Activated CD8-positive, alpha-beta memory T cell treated with anti-CD3 and anti-CD28 coated beads for 48 hours (primary cell): ENCODE data around the gene PRR3.

ENCODE experiments used
- DNase-seq, 3 experiments: peaks; one replicate each; pipeline ENCODE4 v3.0.0-alpha.2; 2020; ENCODE audit warnings: low read depth in 2 of 3, low spot score in 2 of 3

PRR3 gene

GRCh38 chr6:30533460-30534294, 23.4 kb upstream of the PRR3 start:
- no peak for DNase-seq

DNA sequence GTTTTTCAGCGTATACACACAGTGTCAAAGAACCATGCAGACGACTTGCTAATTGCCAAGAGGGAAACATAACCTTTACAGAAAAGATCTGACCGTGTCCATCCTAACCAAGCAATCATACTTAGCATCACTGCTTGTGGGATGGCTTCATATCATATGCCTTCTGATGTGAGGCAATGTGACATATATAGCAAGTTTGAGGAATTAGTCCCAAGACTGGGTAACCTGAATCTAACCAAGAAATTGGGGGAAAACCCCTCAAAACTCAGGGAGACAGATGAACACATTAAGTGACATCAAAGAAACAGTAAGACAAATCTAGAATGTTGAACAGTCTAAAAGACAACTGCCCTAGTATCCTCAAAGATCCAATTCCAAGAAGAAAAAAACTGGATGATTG, 19.2 kb upstream of the PRR3 start:
- DNase-seq = no peak

DNA sequence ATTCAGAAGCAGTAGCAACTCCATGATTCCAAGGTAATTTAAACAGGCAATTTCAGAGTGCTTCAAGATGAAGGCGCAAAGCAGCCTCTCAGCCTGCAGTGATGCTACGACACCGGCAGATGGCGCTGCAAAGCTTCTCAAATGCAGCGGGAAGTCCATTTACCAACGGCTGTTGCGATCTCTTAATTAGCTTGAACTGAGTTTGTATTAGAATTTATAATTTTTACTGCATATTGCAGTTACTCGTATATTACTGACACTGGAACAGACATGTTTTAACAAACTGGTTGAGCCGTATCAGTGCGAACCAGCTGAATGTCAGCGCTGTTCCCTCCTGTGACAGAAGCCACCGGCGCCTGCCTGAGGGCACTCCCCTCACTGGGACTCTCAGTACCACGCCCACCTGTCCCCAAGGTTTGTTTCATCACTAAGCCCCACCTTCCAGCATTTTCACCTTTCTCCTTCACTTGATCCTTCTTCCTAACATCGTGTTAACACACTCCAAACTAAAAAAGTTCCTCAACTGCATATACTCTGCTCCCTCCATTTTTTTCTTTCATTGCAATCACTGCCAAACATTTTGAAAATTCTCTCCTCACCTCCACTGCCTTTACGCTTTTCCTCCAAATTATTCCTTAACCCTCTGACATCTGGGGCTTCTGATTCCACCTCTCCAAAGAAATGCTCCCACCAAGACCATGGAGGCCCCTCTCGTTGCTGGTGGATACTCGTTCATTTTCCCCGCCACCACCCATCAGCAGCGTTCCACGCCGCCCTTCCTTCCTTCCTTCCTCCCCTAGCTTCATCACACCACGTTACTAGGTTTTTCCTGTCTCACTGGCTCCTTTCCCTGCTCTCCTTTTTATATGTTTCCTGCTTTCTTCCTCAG, 15.3 kb upstream of the PRR3 start:
- peak in 2 of 3 experiments; percentile 50 to 67 for DNase-seq

- no peak for DNase-seq
Observed at GRCh38 chr6:30542404-30542725, 14.7 kb upstream of the PRR3 start.

DNA sequence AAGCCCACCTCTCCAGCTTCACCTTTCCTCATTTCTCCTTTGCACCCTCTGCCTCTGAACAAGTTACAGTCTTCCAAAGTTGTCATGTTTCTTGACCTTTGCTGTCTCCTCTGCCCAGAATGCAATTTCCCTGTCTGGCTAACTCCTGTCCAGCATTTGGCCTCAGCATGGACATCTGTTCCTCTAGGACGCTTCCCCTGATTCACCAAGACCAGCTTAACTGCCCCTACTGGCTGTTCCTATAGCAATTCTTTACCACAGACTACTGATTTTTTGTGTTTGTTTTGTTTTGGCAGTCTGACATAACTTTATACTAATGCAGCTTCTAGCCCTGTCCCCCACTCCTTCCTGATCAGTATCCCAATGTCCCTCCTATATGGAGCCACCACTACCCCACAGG, 14.2 kb upstream of the PRR3 start:
- DNase-seq = no peak

GRCh38 chr6:30543821-30544220, 13.3 kb upstream of the PRR3 start:
- no peak for DNase-seq

GRCh38 chr6:30544666-30545272, 12.3 kb upstream of the PRR3 start:
- DNase-seq = no peak

GRCh38 chr6:30547454-30547853, 9.6 kb upstream of the PRR3 start:
- no peak for DNase-seq

DNA sequence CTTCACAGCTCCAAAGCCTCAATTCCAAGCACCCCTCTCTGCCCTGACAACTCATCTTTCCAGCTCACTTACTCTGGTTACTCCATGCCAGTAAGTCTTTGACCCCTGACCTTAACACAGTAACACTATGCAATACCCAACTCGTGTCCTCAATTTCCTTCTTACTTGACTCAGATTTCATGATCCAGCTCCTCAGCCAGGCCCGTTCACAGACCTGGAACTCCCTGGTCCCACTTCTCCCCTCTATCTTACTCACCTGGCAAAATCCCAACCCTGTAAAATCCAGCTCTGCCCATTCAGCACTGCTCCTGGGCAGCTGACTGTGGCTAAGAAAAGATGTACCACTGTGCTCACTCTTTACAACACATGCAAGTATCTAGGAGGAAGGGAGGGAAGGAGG, 8.7 kb upstream of the PRR3 start:
- no peak for DNase-seq

GRCh38 chr6:30554404-30554803, 2.7 kb upstream of the PRR3 start:
- DNase-seq = no peak

DNA sequence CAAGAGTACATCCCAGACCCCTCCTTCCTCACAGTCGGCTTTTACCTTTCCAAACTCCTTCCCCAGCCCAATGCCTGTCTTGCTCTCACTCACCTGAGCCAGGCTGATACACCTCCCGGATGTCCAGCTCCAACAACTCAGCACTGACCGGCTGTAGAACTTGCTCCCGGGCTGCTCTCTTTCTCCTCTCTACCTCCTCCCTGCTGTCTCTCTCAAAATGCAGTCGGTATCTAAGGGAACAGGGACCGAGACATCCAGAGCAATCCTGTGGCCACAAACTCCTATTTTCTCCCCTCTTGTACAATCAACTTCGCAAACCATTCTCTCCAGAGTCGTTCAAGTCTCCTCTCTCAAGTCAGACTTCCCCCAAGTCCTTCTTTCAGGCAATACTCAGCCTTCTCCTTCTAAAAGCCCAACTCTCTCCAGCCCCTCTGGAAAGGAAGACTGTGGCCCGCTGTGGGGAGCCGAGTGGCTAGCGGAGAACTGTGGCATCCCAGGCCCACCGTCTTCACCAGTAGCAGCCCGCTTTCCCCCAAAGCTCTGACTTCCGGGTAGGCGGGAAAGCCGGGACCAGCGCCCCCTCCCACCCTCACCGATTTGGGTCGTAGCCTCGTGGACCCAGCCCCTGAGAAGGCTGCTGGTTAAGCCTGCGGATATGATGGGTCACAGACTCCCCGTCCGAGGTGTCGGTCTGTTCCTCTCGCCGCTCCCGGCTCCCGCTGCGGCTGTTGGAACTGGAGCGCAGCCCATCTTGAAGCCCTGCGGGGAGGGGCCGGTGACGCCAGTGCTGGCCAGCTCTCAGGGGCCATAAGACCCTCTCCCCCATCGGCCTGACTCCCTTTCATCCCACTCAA, 1.9 kb upstream of the PRR3 start:
- no peak for DNase-seq

DNA sequence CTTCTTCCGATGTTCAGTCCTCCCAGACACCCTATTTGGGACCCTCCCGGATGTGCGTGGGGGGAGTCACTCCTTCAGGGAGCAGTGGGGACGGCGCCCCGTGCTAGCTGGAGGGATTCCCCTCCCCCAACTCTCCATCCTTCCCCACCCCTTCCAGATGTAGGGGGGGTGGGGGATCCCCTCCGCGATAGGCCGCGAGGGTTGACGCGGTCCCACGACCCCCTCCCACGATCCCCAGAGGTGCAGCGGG, 1.4 kb upstream of the PRR3 start:
- DNase-seq = no peak

- DNase-seq = peak; percentile 94 to 99 (median 98)
Observed at GRCh38 chr6:30556066-30556905, 809 bp upstream of the PRR3 start, which contains the start of gene GNL1. Gene GNL1, minus strand, starts transcription at chr6:30556489. Its CDS starts 286 bp downstream, at chr6:30556203.

- no peak for DNase-seq
Observed at GRCh38 chr6:30557683-30557981, 537 bp downstream of the PRR3 start.

- DNase-seq = no peak
Observed at GRCh38 chr6:30560930-30561329, 3.8 kb downstream of the PRR3 start.

DNA sequence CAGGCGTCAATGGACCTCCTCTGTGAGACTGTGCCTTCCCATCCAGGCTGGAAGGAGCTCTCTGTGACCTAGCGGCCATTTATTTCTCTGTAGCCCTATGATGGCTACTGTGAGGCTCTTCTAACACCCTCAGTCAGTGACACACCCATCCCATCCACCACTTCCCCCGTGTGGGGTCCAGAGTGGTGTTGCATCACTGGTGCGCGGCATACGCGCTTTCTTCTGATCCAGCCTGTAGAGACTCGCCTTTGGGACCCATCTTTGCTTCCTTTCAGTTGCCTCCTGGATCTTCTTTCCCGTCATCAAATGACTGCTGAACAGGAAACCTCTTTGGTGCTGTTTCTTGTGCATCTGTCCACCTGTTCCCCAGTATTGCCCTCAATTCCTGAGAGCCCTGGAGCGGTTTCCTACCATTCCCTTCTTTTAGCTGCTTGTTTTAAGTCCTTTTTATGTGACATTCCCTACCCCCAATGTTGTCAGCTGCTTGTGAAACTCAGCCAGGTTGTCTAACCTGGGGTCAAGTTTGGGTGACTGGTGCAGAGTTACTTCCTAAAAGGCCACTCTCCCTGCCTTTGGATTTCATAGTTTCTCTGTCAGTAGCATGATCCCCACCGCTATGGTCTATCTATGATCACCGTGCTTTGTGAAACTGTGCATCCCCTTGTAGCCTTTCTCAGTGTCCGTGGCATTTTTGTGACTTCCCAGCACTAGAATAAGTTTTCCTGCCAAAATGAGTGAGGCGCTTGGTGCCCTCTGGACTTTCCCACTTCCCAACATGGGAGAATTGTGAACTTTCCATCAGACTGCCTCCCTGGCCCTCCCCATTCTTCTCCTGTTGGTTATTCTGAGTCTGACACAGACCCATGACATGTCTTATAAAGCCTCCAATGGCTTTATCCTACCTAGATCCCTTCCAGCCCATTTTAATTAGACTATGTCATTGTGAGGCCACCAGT, 5.7 kb downstream of the PRR3 start:
- no peak for DNase-seq

- no peak for DNase-seq
Observed at GRCh38 chr6:30564114-30564513, 7.0 kb downstream of the PRR3 start.

DNA sequence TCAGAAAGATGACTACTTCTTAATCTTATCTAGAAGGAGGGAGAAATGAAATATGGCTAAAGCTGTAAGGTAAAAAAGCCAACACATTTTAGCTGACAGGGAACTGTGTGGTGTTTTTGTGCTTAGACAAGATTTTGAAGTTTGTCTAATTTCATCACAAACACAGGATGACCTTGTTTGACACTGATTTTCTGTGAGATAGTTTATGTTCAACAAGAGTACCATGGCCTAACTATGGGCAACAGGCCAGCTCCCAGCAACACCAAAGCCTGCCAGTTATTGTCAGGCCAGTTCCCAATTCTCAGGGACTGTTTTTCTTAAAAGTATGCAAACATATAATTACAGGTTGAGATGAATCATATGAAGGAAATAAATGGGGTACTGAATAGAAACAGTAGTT, 8.7 kb downstream of the PRR3 start:
- no peak for DNase-seq

GRCh38 chr6:30568245-30568644, 11.2 kb downstream of the PRR3 start:
- peak in 1 of 3 experiments; percentile 22 for DNase-seq
